Mesenteric fat pad (tissue), 1 donor: ENCODE results near the gene TUFT1. TPM values are rescaled to one million over a fixed set of nuclear protein-coding genes. Genes with fewer than 3 reads are reported as not detected.

Source experiments
- DNase-seq: peaks from one replicate; pipeline ENCODE4 v3.0.0-alpha.2; 2020; ENCODE audit warnings: low spot score
- total RNA-seq: library from RNA; stranded (reverse); fragmentation: NEBNext Ultra II Directional; extraction: Animal tissue kit (Norgen Biotek cat#: 25700); gene quantifications from one replicate; pipeline ENCODE4 v1.2.1, GENCODE V29; 2021
- donor health status: DM: yes; HTN: yes; CAD: no.

The TUFT1 gene
- total RNA-seq, 1 donor from 2014 or later: 6.6 TPM

DNA sequence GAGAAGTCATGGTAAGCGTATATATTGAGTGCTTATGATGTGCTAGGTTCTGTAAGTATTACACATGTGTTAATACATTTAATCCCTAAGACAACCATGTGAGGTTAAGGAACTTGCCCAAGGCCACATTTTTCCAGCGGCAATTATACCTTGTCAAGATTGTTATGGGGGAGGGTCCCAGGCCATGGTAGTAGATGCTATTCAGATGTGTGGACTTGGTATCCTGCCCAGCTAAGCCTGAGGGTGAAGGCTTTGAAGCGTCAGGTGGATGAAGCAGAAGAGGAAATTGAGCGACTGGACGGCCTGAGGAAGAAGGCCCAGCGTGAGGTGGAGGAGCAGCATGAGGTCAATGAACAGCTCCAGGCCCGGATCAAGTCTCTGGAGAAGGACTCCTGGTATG lies 3.6 kb upstream of the TUFT1 start:
- DNase-seq: no peak

- DNase-seq: no peak
Measured at GRCh38 chr1:151537112-151537511, 3.0 kb upstream of the TUFT1 start.

- DNase-seq: no peak
Measured at GRCh38 chr1:151539321-151540020, 638 bp upstream of the TUFT1 start.

- no peak for DNase-seq
Measured at GRCh38 chr1:151540982-151541377, 871 bp downstream of the TUFT1 start.

- no peak for DNase-seq
Measured at GRCh38 chr1:151541752-151542151, 1.6 kb downstream of the TUFT1 start.

DNA sequence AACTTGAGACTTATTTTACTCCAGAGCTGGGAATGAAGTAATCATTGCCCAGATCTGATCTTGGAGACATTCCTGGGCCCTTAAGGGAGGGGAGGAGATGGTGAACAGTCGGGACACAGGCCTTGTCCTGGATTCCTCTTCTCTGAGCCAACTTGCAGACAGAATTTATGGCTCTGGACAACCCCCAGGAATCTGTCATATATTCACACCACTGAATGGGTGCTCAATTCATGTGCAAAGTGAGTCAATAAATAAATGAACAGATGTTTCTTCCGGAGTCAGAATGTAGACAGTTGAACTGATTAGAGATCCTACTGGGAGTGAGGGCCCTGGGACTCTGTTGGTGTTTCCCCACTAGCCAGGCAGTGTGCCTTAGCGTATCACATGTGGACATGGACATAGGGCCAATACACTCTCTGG lies 2.6 kb downstream of the TUFT1 start:
- no peak for DNase-seq

- DNase-seq: no peak
Measured at GRCh38 chr1:151545542-151545941, 5.4 kb downstream of the TUFT1 start.

- DNase-seq: no peak
Measured at GRCh38 chr1:151546011-151546925, 6.2 kb downstream of the TUFT1 start.

DNA sequence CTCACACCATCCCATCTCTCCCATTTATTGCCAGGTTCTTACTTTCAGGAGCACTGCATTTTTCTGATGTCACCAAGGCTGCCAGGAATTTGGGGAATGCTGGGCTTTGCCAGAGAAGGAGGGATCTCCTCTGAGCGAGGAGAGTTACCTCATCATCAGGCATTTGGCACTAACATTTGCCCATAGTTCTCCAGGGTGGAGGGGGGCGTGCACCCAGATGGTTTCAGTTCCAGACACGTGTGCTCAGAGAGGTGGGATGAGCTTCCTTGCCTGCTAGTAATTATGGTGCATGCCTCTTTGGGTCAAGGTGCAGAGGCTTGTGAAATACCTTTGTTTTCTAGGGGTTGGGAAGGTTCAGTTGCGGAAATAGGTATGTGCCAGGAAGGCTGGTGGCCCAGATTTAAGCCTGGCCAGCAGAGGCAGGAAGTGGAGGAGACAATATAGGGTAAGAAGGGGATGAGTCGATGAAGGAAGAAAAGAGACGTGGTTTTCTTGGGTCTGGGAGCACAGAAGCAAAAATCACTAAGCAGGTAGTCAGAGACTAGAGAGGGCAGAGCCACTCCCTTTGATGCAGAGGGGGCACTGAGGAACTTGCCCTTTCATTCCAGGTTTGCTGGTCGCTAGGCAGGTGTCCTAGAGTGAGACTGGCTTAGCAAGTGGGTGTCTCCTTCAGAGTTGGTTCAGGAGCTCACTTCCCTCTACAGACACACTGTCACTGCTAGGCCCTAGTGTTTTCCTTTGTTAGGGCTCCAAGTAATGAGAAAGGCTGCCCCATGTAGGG lies 7.2 kb downstream of the TUFT1 start:
- DNase-seq: no peak

DNA sequence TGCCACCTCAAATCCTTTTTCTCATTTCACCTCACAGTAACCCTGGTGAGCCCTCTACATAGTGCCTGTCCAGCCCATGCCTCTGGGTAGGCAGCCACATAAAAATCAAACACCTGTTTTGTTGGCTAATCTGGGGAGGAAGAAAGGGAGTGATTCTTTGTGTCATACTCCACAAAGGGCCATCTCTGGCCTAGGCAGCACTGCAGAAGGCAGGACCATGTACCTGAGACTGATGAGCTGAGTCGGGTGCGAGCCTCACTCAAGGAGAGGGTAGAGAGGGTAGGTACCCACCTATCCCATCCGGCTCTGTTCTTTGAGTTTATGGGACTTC lies 7.8 kb downstream of the TUFT1 start:
- DNase-seq: no peak

DNA sequence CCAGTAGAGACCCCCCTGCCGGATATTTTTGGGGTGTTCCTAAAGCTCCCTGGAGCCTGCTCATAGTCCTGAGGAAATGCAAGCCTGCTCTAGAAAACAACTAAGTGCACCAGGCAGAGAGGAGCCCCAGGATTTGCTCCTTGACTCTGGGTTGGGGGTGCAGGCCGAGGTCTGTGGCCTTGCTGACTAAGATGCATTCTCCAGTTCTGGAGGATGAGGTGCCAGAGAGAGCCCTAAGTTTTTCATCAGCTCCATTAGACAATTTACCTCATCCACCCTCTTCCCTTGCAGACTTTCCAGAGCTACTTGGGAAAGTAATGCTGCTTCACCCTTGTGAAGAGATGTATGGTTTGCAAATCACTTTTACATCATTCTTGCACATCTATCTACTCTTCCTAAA lies 9.1 kb downstream of the TUFT1 start:
- DNase-seq: no peak

- DNase-seq: no peak
Measured at GRCh38 chr1:151553659-151554058, 13.6 kb downstream of the TUFT1 start.

DNA sequence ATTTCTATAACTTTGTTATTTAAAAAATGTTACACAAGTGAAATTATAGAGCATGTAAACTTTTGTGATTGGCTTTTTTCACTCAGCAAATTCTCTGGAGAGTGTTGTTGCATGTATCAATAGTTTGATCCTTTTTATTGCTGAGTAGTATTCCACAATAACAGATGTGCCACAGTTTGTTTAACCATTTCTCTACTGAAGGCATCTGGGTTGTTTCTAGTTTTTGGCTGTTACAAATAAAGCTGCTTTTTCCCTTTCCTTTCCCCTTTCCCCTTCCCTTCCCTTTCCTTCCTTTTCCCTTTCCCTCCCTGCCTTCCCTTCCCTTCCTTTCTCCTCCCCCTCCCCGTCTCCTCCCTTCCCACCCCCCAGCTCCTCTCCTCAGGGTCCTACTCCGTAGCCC lies 15.9 kb downstream of the TUFT1 start:
- no peak for DNase-seq

GRCh38 chr1:151562661-151563060 lies 22.6 kb downstream of the TUFT1 start:
- no peak for DNase-seq

- no peak for DNase-seq
Measured at GRCh38 chr1:151563376-151563775, 23.3 kb downstream of the TUFT1 start.

- DNase-seq: no peak
Measured at GRCh38 chr1:151565502-151566189, 25.5 kb downstream of the TUFT1 start.

DNA sequence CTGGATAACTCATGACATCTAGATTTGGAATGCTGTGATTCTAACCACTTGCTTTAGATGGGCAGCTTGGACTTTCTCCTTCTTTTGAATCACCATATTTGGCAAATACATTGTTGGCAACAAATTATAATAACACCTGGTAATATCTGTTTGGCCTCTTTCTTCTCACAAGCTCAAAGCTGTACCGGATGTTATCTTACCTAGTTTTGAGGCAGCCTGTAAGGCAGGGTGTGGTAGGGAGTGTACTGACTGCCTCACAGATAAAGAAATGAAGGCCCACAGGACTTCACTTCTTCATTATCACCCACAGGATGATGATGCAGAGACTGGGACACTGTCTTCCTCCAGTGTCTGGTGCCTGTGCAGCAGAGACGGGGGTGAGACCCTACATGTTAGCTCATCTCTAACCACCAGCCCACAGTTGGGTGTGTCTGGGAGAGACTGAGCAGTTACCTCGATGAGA lies 28.5 kb downstream of the TUFT1 start:
- no peak for DNase-seq

GRCh38 chr1:151570819-151571218 lies 30.7 kb downstream of the TUFT1 start:
- DNase-seq: no peak

GRCh38 chr1:151574575-151575529 lies 34.7 kb downstream of the TUFT1 start:
- DNase-seq: no peak

- DNase-seq: no peak
Measured at GRCh38 chr1:151577173-151577572, 37.1 kb downstream of the TUFT1 start.
